ENCODE data around the gene NR5A1.

Gene NR5A1

GRCh38 chr9:124439086-124439485 is 68.1 kb downstream of the NR5A1 start:
- DNase-seq: no peak

GRCh38 chr9:124438091-124438490 is 69.1 kb downstream of the NR5A1 start:
- DNase-seq: no peak

GRCh38 chr9:124437086-124437485 is 70.1 kb downstream of the NR5A1 start:
- no peak for DNase-seq

- DNase-seq: no peak
These were observed 70.9 kb downstream of the NR5A1 start for GRCh38 chr9:124436320-124436719.

Measured in stimulated activated CD8-positive, alpha-beta memory T cell treated with anti-CD3 and anti-CD28 coated beads, Interleukin-4, amount 100 ng/mL, for 48 hours (primary cell).